CD4-positive, alpha-beta T cell treated with Interferon gamma for 1 hour (primary cell): ENCODE data around the gene DEFB132.
"Not testable (repeated sequence)": the region's sequence is repeated elsewhere in the genome, so short reads cannot be mapped to it uniquely, and the experiment has no call there.

Experiments used
- DNase-seq: peaks from one replicate; pipeline ENCODE4 v3.0.0-alpha.2; 2020

DEFB132 gene, protein sequence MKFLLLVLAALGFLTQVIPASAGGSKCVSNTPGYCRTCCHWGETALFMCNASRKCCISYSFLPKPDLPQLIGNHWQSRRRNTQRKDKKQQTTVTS

GRCh38 chr20:257419-257818 is at the start of gene DEFB132:
TSS of gene DEFB132 (plus strand) at chr20:257724. CDS start at chr20:257779, 55 bp downstream.
- DNase-seq = no peak

DNA sequence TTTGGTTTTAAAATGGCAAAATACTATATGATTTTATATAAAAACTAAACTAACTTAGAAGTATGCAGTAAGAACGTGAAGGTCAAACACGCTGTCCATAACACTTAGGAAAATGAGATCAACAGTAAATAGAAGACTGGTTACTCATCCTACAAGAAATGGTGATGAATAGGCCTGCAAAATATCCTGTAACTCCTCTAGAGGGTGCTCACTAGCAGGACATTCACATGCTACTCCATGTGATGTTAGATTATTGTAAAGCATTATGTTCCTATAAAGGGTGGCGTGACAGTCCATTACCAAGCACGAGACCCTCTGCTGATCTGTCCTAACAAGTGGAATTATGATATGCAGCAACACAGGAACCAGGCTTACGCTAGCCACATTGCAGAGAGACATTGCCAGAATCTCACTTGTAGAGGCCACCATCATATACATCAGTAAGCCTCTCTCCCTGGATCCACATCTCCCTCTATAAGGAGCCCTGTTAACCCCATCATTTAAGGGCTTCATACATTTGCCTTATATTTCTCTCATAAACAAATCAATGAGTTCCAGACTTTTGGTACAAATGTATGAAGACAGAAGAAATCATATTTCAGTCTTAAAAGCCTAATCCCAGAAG is 48.5 kb upstream of the DEFB132 start:
- no peak for DNase-seq

DNA sequence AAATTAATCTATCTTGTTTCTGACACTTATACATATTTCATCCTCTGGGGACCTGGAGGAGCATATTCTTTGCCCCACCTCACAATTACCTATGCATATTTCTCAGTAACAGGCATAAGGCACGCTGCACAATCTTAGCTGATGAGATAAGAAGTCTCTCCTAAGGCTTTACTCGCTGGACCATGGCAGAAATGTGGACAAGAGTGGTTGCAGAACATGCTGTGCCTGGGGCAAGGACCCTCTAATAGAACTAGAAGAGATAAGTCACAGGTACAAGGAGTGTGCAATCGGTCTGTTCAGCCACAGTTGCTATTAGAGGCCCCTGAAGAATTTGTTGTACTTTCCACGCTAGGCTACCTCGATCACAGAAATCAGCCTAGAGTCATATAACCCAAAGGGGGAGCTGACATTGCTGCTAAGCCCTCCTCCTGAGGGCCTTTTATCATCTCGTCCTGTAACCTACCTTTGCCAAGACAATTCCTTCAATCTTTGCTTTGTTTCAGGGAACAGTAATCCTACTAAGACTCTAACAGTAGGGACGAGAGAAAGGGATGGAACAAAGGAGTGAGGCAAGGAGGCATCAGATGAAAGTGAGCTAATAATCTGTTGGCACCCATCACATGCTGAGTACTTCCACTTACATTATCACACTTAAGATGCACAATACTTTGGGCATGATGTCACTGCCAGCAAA is 46.6 kb upstream of the DEFB132 start:
- DNase-seq = no peak

DNA sequence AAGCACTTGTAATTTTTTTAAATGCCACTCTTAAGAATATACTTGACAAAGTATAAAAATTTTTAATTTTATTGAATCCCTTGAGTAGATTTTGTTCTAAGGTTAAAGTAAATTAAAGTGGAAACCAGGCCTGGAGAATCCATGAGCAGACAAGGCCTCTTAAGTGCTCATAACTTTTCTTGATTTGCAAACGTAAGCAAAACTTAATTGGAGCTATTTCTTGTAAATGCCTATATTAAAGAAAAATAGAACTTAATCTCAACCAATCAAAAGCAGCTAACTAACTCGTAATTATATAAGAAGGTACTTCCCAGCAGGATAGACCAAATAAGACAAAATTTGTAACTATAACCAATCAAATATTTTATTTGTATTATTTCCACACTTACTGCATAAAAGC is 43.1 kb upstream of the DEFB132 start:
- no peak for DNase-seq

DNA sequence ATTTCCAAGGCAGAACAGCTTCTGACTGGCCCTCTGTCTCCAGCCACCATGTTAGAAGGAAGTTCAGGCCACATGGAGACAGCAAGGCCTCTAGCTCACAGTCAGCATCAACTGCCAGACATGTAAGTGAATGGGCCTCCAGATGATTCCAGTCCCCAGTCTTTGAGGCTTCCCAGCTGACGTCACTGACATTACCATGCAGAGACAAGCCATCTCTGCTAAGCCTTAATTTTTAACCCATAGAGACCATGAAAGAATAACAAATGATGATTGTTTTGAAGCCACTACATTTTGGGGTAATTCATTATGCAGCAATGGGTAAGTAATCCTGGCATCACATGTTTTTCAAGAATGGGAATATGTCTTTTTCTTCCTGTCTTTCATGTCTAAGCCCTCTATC is 41.7 kb upstream of the DEFB132 start:
- DNase-seq = no peak

GRCh38 chr20:217266-217665 is 40.3 kb upstream of the DEFB132 start:
- no peak for DNase-seq

DNA sequence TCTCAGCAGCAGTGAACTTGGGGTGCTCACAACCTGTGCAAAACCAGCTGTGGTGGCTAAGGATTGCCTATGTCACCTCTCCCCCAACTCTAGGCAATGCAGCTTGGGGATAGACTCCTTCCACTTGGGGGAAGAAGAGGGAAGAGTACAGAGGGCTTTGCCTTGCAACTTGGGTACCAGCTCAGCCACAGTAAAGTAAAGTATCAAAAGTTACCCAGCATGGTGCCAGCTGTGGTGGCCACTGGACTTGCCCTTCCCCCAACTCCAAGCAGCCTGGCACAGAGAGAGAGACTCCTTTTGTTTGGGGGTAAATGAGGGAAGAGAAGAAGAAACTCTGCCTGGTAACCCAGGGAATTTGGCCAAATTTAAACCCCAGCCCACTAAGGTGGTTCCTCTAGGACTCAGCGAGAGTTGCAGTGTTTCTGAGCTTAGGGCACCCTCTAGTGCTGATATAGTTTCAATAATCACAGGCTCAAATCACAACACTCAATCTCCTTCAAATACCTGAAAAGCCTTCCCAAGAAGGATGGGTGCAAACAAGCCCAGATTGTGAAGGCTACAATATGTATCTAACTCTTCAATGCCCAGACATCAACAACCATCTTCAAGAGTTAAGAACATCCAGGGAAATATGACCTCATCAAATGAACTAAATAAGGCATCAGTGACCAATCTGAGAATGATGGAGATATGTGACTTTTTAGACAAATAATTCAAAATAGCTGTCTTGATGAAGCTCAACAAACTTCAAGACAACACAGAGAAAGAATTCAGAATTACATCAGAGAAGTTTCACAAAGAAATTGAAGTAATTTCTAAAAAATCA is 38.0 kb upstream of the DEFB132 start:
- no peak for DNase-seq

DNA sequence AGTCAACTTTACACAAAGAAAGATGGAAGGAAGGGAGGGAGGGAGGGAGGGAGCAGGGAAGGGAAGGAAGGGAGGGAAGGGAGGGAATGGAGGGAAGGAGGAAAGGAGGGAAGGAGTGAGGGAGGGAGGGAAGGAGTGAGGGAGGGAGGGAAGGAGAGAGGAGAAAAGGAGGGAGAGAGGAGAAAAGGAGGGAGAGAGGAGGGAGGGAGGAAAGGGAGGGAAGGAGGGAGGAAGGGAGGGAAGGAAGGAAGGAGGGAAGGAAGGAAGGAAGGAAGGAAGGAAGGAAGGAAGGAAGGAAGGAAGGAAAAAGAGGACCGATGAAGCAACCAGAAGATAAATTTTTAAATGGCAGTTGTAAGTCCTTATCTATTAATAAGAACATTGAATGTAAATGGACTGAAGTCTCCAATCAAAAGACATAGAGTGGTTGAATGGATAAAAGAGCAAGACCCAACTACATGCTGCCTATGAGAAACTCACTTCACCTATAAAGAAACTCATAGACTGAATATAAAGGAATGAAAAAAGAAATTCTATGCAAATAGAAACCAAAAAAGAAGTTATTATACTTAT is 36.2 kb upstream of the DEFB132 start:
- no peak for DNase-seq

GRCh38 chr20:225879-226278 is 31.6 kb upstream of the DEFB132 start:
- not testable (repeated sequence) for DNase-seq

DNA sequence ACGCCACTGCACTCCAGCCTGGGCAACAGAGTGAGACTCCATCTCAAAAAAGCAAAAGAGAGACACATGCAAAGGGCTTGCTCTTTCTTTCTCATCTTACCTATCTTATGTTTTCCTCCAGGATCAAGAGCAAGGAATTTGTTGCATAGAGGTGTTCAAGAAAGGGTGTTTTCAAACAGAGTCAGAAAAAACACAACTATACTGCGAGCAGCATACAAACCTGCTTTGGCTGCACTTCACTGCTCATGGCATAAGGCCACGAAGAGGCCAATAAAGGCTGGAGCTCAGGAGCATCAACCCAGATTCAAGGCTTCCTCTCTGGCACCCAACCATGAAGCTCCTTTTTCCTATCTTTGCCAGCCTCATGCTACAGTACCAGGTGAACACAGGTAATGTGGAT is 30.6 kb upstream of the DEFB132 start, which contains the start of gene DEFB129:
Gene DEFB129, plus strand, starts transcription at position 301 of the 400 bp plus-strand sequence. Its CDS starts 31 bp downstream, at position 332.
- DNase-seq = no peak

DNA sequence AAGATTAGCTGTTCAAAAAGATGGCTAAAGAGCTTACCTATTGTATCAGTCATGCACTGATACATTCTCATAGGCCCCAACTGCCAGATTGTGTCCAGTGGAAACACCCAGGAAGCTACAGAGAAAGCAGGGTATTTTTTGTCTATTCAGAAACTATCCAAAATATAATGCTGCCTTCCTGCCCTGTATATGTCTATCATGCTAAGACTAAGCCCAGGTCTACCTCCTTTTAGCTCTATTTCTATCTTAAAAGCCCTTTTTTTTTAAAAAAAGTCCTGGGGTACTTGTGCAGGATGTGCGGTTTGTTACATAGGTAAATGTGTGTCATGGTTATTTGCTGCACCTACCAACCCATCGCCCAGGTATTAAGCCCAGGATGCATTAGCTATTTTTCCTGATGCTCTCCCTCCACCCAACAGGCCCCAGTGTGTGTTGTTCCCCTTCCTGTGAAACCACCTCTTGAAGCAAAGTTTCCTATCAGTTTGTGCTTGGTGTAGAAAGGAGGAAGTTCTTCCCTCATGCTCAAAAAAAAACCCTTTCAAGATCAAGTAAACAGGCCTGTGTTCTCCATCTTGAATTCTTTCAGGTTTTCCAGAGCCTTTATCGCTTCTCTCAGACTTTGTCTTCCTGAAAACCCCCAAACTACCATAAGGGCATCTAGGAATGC is 30.0 kb upstream of the DEFB132 start:
- DNase-seq = no peak

DNA sequence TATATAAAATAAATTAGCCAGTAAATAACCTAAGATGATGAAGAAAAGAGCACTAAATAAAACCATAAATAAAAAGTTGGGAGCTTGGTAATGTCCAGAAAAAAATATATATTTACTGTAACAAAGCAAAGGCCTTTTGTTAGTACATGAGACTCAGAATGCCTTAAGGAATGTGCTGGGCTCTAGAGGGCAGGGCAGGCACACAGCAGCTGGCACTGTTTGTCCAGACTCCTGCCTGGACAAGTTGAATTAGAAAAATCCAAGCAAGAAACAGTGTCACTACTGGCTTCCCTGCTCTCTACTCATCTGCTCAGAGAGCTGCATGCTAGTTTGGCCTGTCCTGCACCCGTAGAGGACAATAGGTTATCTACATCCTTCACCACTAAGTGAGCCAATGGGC is 21.6 kb upstream of the DEFB132 start:
- DNase-seq = no peak

- DNase-seq = peak; percentile 37
Observed at GRCh38 chr20:237489-237888, 20.0 kb upstream of the DEFB132 start.

DNA sequence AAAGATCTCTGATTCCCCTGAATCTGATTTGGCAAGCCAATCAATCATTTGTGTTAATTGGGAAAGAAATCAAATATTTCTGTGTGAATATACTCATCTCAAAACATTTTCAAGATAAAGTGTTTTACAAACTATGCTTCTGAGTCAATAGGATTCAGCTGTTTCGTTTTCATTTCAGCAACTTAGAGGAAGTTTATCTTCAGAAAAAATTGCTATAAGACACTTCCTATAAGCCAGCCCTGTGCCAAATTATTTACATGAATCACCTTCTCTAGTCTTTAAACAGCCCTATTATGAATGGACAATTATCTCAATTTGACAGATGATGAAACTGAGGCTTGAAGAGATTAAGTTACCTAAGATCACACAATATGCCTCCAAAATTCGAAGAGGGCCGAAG is 19.6 kb upstream of the DEFB132 start:
- no peak for DNase-seq

DNA sequence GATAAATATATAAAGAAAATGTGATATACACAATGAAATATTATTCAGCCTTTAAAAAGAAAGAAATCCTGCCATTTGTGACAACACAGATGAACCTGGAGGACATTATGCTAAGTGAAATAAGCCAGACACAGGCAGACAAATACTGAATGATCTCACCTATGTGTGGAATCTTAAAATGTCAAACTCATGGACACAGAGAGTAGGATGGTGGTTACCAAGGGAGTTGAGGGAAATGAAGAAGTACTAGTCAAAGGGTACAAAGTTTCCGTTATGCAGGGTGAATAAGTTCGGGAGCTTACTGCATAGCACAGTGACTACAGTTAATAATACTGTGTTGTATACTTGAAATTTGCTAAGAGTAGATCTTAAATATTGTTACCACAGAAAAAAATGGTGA is 14.6 kb upstream of the DEFB132 start:
- no peak for DNase-seq

GRCh38 chr20:251354-251753 is 6.2 kb upstream of the DEFB132 start:
- no peak for DNase-seq

GRCh38 chr20:252801-253200 is 4.7 kb upstream of the DEFB132 start:
- DNase-seq = no peak

DNA sequence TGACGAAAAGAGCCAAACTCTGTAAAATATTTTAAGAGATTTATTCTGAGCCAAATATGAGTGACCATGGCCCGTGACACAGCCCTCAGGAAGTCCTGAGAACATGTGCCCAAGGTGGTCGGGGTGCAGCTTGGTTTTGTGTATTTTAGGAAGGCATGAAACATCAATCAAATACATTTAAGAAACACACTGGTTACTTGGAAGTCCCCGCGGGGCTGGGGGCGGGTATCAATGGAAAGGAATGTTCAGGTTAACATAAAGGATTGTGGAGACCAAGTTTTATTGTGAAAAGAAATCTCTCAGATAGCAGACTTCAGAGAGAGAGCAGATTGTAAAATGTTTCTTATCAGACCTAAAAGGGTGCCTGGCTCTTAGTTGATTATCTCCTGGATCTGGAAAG is 4.1 kb upstream of the DEFB132 start:
- not testable (repeated sequence) for DNase-seq

- DNase-seq = no peak
Observed at GRCh38 chr20:258269-258858, 840 bp downstream of the DEFB132 start.

- DNase-seq = no peak
Observed at GRCh38 chr20:258963-259362, 1.4 kb downstream of the DEFB132 start.

DNA sequence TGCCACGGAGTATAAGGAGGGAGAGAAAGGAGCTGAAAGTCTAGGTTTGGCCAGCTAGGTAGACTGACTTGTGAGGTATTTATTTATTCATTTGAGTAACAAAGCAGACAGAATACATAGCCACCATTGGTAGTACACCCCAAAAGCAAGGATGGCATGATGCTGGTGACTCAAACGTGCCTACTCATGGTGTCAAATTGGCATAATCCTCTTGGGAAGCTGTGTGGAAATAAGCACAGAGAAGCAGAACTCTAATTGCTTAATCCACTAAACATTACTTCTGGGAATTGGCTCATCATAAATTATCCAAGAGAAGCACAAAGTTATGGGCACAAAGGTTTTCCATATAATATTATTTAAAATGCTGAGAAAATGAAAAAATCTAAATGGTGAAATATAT is 2.5 kb downstream of the DEFB132 start:
- DNase-seq = no peak

GRCh38 chr20:263701-264100 is 6.2 kb downstream of the DEFB132 start:
- DNase-seq = no peak
